Testis (tissue), 2 donors: Measurements from ENCODE around the gene EMC6.

ENCODE experiments used
- CTCF ChIP-seq, 3 experiments: fragments of 450-650 bp in 2 of 3; fragments of 200-600 bp in 1 of 3; sonication (generic) in 1 of 3; IDR thresholded peaks; one replicate each; pipeline ENCODE4 v1.5.1; 2016 to 2019; ENCODE audit warnings: antibody characterized with exemption in 3 of 3, mild to moderate bottlenecking in 2 of 3, moderate library complexity in 1 of 3
- POLR2A ChIP-seq: fragments of 450-650 bp; IDR thresholded peaks from one replicate; pipeline ENCODE4 v1.6.1; 2017; ENCODE audit warnings: antibody characterized with exemption, mild to moderate bottlenecking, moderate library complexity

GRCh38 chr17:3688027-3688553 lies 19.5 kb downstream of the EMC6 start:
- TF ChIP-seq CTCF (IDR thresholded peaks at IDR 0.05) (no peak), POLR2A (no peak)
